ENCODE results near the gene NEAT1.
"Not testable (repeated sequence)": the region's sequence is repeated elsewhere in the genome, so short reads cannot be mapped to it uniquely, and the experiment has no call there.

The NEAT1 gene

DNA sequence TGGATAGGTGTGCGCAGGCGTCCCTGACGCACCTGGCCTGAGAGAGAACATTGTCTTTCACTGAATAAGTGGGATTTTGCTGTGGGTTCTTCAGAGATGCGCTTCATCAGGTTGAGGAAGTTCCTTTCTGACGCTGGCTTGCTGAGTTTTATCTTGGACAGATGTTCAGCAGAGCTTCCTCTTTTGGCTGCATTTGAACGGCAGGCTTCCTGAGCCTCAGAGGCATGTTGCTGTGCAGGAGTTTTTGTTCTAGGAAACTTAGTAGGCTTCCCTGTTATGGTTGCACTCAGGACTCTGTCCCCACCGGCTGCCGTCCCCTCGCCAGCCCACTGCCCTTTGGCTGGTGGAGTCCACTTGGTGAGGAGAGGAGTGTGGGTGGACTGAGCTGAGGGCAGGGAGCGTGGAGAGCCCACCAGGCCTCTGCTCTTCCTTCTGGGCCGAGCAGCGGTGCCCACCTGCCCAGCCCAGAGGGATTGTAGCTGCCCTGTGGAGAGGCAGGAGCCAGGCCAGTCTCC, 18.9 kb upstream of the NEAT1 start:
- in situ Hi-C loops (cut with HindIII; ENCODE audit: low pct_unique_long_range_greater_than_20kb, low sequenced_read_pairs) = no loop called here
- TF ChIP-seq JUND (IDR thresholded peaks at IDR 0.05; ENCODE audit: low read depth) = no peak
- DNase-seq (ENCODE audit: low read depth in 1 of 2, low spot score in 1 of 2) = no peak

DNA sequence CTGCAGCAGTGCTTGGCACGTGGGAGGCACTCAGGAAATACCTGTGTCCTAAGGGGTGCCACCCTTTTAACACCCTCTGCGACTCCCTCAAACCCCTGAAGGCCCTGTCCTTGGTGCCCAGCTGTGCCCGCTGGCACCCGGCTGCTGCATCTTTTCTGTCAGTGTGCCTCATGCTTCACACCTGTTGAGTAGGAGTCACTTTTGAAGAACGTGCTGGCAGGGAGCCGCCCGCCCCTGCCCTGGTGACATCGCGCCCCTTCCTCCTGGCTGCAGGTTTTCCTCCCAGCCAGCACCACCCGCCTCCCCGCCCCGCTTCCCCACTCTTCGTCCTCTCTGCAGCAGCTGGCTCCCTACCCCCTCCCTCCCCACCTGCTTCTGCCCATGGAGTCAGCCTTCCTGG, 18.4 kb upstream of the NEAT1 start:
- TF ChIP-seq JUND (IDR thresholded peaks at IDR 0.05; ENCODE audit: low read depth) = no peak
- DNase-seq (ENCODE audit: low read depth in 1 of 2, low spot score in 1 of 2) = no peak
- in situ Hi-C loops (cut with HindIII; ENCODE audit: low pct_unique_long_range_greater_than_20kb, low sequenced_read_pairs) = no loop called here

DNA sequence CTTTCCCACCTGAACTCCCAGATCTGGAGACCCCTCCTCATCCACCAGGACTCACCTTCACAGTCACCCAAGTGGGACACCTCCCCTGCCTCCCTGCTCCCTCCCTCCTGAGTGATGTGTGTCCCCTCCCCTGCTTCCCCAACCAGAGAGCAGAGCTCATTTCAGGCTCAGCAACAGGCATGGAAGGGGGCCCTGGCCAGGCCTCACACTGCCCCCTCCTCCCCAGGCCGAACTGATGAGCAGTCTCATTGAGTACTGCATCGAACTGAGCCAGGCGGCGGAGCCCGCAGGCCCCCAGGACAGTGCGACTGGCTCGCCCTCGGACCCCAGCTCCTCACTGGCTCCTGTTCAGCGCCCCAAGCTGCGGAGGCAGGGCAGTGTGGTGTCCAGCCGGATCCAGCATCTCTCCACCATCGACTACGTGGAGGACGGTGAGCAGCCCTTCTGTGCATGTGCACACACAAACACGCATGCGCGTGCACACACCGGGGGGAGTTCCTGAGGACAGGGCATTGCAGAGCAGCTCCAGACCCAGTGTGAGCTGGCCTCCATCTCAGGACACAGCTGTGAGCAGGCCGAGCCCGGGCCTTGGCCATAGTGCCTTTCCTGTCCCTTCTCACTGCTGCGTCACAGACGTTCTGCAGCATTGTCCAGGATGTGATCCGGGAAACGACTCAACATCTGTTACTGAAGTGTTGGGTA, 17.8 kb upstream of the NEAT1 start:
- no peak for TF ChIP-seq JUND (IDR thresholded peaks at IDR 0.05; ENCODE audit: low read depth)
- DNase-seq (ENCODE audit: low read depth in 1 of 2, low spot score in 1 of 2) = no peak
- in situ Hi-C loops (cut with HindIII; ENCODE audit: low pct_unique_long_range_greater_than_20kb, low sequenced_read_pairs) = no loop called here

DNA sequence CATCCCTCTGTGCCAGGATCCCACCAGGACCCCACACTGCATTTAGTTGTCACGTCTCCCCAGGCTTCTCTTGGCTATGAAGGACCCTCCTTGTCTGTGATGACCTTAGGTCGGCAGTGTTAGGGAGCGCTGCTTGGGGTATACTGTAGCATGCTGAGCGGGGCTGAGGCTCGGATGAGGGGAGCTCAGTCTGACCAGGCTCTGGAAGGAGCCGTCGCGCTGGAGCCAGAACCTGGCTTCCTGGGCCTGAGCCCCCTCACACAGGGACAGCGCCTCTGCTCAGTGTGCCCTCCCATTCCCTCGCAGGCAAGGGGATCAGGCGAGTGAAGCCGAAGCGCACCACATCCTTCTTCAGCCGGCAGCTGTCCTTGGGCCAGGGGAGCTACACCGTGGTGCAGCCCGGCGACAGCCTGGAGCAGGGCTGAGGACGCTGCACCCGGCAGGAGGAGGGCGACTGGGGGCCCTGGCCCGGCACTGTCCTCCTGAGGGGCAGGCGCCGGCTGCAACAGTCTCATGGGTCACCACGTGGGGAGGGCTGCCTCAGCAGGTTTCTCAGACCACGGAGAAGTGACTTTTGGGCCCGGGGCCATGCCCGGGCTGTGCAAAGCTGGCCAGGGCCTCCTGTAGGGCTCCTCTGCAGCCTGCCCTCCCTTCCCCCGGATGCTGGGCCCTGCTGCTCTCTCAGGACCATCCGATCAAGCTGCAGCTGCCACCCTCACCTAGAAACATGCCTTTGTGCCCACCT, 11.5 kb upstream of the NEAT1 start:
- no peak for DNase-seq (ENCODE audit: low read depth in 1 of 2, low spot score in 1 of 2)
- no peak for TF ChIP-seq JUND (IDR thresholded peaks at IDR 0.05; ENCODE audit: low read depth)
- in situ Hi-C loops (cut with HindIII; ENCODE audit: low pct_unique_long_range_greater_than_20kb, low sequenced_read_pairs) = no loop called here

DNA sequence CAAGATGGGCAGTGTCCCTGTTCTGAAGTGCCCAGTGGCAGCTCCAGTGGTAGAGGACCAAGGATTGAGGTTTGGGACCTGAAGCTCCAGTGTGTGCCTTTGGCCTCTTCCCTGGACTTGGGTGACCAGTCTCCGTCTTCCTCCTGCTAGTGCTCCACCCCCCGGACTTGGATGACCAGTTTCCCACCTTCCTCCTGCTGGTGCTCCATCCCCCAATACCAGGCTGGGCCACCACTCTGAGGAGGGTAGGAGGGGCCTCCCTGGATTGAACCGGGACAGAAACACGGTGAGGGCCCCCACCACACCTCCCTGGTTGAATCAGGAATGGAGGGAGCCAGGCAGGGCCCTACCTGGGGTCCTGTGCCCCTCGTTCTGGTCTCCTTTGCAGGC, 10.9 kb upstream of the NEAT1 start:
- no peak for DNase-seq (ENCODE audit: low read depth in 1 of 2, low spot score in 1 of 2)
- no peak for TF ChIP-seq JUND (IDR thresholded peaks at IDR 0.05; ENCODE audit: low read depth)
- in situ Hi-C loops (cut with HindIII; ENCODE audit: low pct_unique_long_range_greater_than_20kb, low sequenced_read_pairs) = no loop called here

DNA sequence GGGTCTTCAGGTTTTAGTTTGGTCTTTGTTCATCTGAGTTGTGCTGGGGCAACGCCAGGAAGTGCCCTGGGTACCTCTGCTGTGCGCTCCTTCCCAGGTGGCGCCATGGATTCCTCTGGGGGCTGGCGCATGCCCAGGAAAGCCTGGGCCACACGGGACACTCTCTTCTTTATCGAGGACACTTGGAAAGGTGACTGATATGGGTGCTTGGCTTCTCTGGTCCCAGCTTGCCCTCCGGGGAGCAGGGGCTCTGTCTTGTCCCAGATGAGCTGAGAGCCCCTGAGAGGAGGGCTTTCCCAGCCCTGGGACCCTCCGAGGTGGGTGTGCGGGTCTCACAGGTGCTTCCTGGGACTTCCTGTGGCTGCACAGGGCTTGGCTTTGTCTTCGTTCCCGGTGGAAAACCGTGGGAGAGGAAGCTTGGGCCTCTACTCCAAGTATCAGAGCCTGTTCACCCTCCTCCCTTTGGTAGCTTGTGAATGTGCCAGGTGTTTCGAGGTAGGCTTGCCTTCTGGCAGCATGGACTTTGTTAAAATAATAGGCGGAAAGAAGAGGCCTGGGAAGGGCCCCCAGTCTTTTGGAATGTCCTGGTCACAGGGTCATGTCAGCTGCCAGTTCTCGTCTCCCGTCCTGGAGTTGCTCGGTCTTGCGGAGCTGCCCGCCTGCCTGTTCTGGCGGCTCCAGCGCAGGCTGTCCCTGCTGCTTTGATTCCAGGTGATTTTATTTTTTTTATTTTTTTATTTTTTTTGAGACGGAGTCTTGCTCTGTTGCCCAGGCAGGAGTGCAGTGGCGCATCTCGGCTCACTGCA, 10.1 kb upstream of the NEAT1 start:
- in situ Hi-C loops (cut with HindIII; ENCODE audit: low pct_unique_long_range_greater_than_20kb, low sequenced_read_pairs) = no loop called here
- TF ChIP-seq JUND (IDR thresholded peaks at IDR 0.05; ENCODE audit: low read depth) = no peak
- no peak for DNase-seq (ENCODE audit: low read depth in 1 of 2, low spot score in 1 of 2)

DNA sequence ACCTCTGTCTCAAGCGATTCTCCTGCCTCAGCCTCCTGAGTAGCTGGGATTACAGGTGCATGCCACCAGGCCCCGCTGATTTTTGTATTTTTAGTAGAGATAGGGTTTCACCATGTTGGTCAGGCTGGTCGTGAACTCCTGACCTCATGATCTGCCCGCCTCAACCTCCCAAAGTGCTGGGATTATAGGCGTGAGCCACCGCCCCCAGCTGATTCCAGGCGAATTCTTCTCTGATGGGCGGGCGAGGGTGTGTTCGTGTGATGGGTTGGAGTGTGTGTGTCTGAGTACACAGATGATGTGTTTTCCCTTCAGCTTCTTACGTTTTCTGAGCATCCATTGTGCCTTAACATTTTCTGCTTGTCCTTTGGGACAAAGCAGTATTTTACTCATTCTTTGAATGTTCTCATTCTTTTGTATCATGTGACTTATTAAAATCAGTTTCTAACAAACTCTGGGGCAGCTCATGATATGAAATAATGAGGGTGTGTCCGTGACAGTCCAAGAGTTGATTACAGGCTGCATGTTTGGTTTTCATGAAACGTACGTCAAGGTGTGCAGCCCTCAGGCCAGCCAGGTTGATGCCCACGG, 9.4 kb upstream of the NEAT1 start:
- in situ Hi-C loops (cut with HindIII; ENCODE audit: low pct_unique_long_range_greater_than_20kb, low sequenced_read_pairs); DNase-seq (ENCODE audit: low read depth in 1 of 2, low spot score in 1 of 2): not testable (repeated sequence)

DNA sequence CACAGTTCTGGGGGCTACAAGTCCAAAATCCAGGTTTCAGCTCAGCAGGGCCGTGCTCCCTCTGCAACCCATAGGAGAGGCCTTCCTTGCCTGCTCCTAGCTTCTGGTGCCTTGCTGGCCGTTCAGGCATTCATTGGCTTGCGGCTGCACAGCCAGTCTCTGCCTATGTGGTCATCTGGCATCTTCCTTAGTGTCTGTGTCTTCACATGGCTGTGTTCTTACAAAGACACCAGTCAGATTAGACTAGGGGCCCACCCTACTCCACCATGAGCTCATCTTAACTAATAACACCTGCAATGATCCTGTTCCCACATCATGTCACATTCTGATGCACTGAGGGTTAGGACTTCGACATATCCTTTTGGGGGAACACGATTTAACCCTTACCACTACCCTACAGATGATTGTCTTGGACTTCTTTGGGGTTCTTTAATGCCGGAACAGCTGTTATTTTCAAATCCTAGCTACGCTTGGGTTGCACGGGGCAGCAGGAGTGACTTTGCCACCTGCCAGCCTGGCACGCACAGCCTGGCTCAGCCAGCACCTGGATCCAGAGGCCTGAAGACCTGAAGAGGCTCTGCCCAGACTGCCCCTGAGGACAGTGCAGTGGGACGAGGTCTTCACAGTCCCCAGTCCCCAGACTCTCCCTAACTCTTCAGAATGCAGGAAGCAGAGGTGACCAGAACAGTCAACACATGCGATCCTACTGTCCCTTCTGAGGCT, 7.7 kb upstream of the NEAT1 start:
- in situ Hi-C loops (cut with HindIII; ENCODE audit: low pct_unique_long_range_greater_than_20kb, low sequenced_read_pairs) = no loop called here
- no peak for DNase-seq (ENCODE audit: low read depth in 1 of 2, low spot score in 1 of 2)

DNA sequence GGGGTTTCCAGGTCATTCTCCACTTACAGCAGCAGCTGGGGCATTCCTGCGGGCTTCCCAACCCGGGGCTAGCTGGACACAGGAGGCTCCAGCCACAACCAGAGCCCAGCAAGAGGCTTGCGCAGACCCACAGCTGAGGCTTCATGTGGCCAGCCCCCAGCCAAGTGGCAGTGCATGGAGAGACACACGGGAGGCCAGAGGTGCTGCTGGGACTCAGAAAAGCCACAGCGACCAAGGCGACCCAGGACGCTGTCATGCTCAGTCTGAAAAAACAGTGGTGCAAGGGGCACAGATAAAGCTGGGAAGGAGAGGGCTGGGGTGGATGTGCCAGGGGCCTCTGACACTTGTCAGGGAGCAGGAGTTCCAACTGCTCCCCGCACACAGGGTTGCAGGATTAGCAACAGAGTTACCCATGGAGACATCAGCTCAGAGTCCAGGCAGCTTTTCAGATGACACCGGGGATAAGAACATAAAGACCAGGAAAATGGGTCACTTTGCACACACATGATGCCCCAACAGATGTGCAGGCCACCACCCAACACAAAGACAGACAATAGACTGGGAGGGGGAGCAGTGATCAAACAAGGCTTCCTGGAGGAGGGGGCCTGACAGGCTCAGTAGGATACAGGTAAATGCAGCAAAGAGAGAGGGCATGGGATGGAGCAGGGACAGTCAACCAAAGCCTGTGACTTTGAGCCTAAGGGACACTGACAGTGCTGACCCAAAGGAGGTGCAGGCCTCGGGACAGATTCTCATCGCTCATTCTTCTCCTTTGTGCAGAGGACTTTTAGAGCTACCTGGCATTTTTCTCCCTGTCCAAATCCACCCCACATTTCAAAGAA, 6.9 kb upstream of the NEAT1 start:
- TF ChIP-seq JUND (IDR thresholded peaks at IDR 0.05; ENCODE audit: low read depth) = no peak
- DNase-seq (ENCODE audit: low read depth in 1 of 2, low spot score in 1 of 2) = no peak
- in situ Hi-C loops (cut with HindIII; ENCODE audit: low pct_unique_long_range_greater_than_20kb, low sequenced_read_pairs) = no loop called here

More for the DNA sequence above, 7.7 kb upstream of the NEAT1 start:
- TF ChIP-seq JUND (IDR thresholded peaks at IDR 0.05; ENCODE audit: low read depth) = no peak

DNA sequence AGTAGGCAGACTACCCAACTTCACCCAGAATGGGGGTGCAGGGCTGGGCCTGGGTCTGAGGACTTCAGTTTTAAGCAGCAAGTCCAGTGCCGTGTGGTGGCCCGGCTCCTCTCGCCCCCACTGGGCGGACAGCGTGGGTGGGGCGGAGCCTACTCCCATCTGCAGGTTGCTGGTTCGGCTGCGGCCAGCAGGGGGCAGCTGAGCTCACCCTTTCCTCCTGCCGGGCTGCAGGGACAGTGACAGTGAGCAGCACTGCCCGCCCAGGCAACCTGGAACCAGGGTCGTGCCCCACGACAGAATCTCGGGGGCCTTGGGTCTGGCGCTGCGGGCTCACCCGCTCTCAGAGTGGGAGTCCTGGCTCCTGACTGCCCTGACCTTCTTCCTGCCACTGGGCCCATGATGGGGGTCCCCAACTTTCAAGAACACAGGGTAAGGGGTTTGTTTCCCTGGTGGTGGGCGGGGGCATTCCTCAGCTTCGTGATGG, 6.2 kb upstream of the NEAT1 start:
- peak; percentile 93 to 97 for DNase-seq (ENCODE audit: low read depth in 1 of 2, low spot score in 1 of 2)
- in situ Hi-C loops (cut with HindIII; ENCODE audit: low pct_unique_long_range_greater_than_20kb, low sequenced_read_pairs) = no loop called here
- no peak for TF ChIP-seq JUND (IDR thresholded peaks at IDR 0.05; ENCODE audit: low read depth)

All from T47D (cell line).